K562 (cell line): ENCODE results near the gene HTR2A. TPM values are rescaled to one million over a fixed set of nuclear protein-coding genes. Genes with fewer than 3 reads are reported as not detected.

Experiments used
- ATAC-seq: fragments of 200-7000 bp; cut with Tn5 transposase; 3 replicates; pipeline ENCODE4 v1.9.1; 2020; ENCODE audit warnings: moderate library complexity
- BruUV-seq: library from RNA; stranded (reverse); fragments of 400-500 nt; replicated peaks from 2 replicates; lab custom pipeline; 2021; lab: Mats Ljungman, UMichigan
- CTCF ChIA-PET: fragments of 300-600 bp; formaldehyde crosslinking; extraction: SDS; loops from one replicate; lab custom pipeline; 2021; ENCODE audit warnings: low intra/inter-chr PET ratio; lab: Yijun Ruan, JAX
- POLR2A ChIA-PET: fragments of 300-600, 350-650 bp; sonication (Branson Sonifier 250); formaldehyde crosslinking; extraction: SDS; loops from one replicate; lab custom pipeline; 2021; ENCODE audit warnings: antibody characterized with exemption, inconsistent platforms; lab: Yijun Ruan, JAX
- DNase-seq, 4 experiments: peaks; one replicate each; pipeline versions ENCODE4 v3.0.0 to v3.0.0-alpha.2; 2011 to 2018; ENCODE audit warnings: low spot score in 3 of 4, mixed read lengths in 3 of 4; ENCODE audit errors: extremely low read depth in 1 of 4
- FAIRE-seq: peaks from 2 replicates; lab custom pipeline; 2011; peaks lifted over from hg19 to GRCh38; lab: Jason Lieb, UNC
- H2AFZ ChIP-seq: 2 replicates; pipeline ENCODE4 v1.6.0; 2011; ENCODE audit warnings: low read depth, low read length, control low read depth, inconsistent platforms
- H3K27ac ChIP-seq: fragments of 200-600 bp; 3 replicates; pipeline ENCODE4 v1.8.0; 2011; ENCODE audit warnings: low read depth, mild to moderate bottlenecking, control low read depth, inconsistent platforms, low read length, moderate library complexity, mixed read lengths; ENCODE audit errors: extremely low read depth
- H3K27me3 ChIP-seq, 2 experiments: fragments of 300-600 bp in 1 of 2; 2 replicates in 1 of 2; 3 replicates in 1 of 2; pipeline versions ENCODE4 v1.6.0 to v1.8.0; 2011; ENCODE audit warnings: inconsistent platforms in 2 of 2, low read length in 2 of 2, mild to moderate bottlenecking in 1 of 2, mixed read lengths in 1 of 2, moderate library complexity in 1 of 2; ENCODE audit not compliant: control insufficient read depth in 2 of 2, insufficient read depth in 2 of 2
- H3K36me3 ChIP-seq: fragments of 300-600 bp; 3 replicates; pipeline ENCODE4 v1.8.0; 2011; ENCODE audit warnings: mild to moderate bottlenecking, low read length, inconsistent platforms; ENCODE audit not compliant: control insufficient read depth, insufficient read depth
- H3K4me1 ChIP-seq, 2 experiments: fragments of 200-600 bp in 1 of 2; replicated peaks in 1 of 2; 2 replicates in 1 of 2; 3 replicates in 1 of 2; pipeline versions ENCODE4 v1.5.1 to v1.8.0; 2011; ENCODE audit warnings: inconsistent platforms in 2 of 2, low read length in 2 of 2, mild to moderate bottlenecking in 1 of 2, mixed read lengths in 1 of 2, moderate library complexity in 1 of 2; ENCODE audit not compliant: control insufficient read depth in 2 of 2, insufficient read depth in 2 of 2
- H3K4me2 ChIP-seq: 2 replicates; pipeline ENCODE4 v1.6.1; 2011; ENCODE audit warnings: low read length, control low read depth, inconsistent platforms, mixed read lengths; ENCODE audit not compliant: insufficient read depth
- H3K4me3 ChIP-seq: fragments of 200-600 bp; sonication (generic), shearing (Covaris generic); 2 replicates; pipeline ENCODE4 v1.5.1; 2016; ENCODE audit warnings: control low read depth, inconsistent platforms
- H3K79me2 ChIP-seq: fragments of 200-600 bp; 3 replicates; pipeline ENCODE4 v1.8.0; 2011; ENCODE audit warnings: low read length, inconsistent platforms; ENCODE audit not compliant: control insufficient read depth, insufficient read depth
- H3K9ac ChIP-seq, 2 experiments: 2 replicates each; pipeline versions ENCODE4 v1.6.0 to v1.6.1; 2011; ENCODE audit warnings: low read depth in 2 of 2, low read length in 2 of 2, control low read depth in 1 of 2, inconsistent platforms in 1 of 2, mild to moderate bottlenecking in 1 of 2, mixed read lengths in 1 of 2; ENCODE audit not compliant: insufficient read depth in 1 of 2
- H3K9me1 ChIP-seq: one replicate; pipeline ENCODE4 v1.6.0; 2011; ENCODE audit warnings: inconsistent platforms, mild to moderate bottlenecking, low read length, moderate library complexity; ENCODE audit not compliant: control insufficient read depth, insufficient read depth
- H3K9me3 ChIP-seq: replicated peaks from 2 replicates; pipeline ENCODE4 v1.5.1; 2011; ENCODE audit warnings: low read depth, low read length, inconsistent platforms; ENCODE audit not compliant: control insufficient read depth, insufficient read depth
- H4K20me1 ChIP-seq: replicated peaks from 2 replicates; pipeline ENCODE4 v1.6.1; 2011; ENCODE audit warnings: low read length, inconsistent platforms, mixed read lengths; ENCODE audit not compliant: control insufficient read depth, insufficient read depth
- CBX5 ChIP-seq: IDR thresholded peaks from 2 replicates; pipeline ENCODE4 v1.6.1; 2014; ENCODE audit warnings: low read depth, borderline replicate concordance
- CREB3L1 ChIP-seq: fragments of 450-650 bp; IDR thresholded peaks from 2 replicates; pipeline ENCODE4 v1.6.1; 2014; ENCODE audit warnings: low read depth, mild to moderate bottlenecking, moderate library complexity, borderline replicate concordance
- DACH1 ChIP-seq: fragments of 450-650 bp; IDR thresholded peaks from 2 replicates; pipeline ENCODE4 v1.6.1; 2018; ENCODE audit not compliant: partially characterized antibody
- FOXP1 ChIP-seq: sonication (generic); formaldehyde crosslinking; IDR thresholded peaks from 2 replicates; pipeline ENCODE4 v1.8.0; 2022; ENCODE audit warnings: mild to moderate bottlenecking, missing genetic modification reagents
- GATAD2B ChIP-seq: fragments of 450-650 bp; IDR thresholded peaks from 2 replicates; pipeline ENCODE4 v1.6.1; 2017; ENCODE audit warnings: mild to moderate bottlenecking, borderline replicate concordance
- GTF2E2 ChIP-seq: fragments of 200-800 bp; sonication (Bioruptor generic); IDR thresholded peaks from 2 replicates; pipeline ENCODE4 v1.6.1; 2016; ENCODE audit warnings: missing genetic modification characterization, missing compliant biosample characterization
- JUN ChIP-seq, 2 experiments: sonication (generic) in 1 of 2; formaldehyde crosslinking in 1 of 2; IDR thresholded peaks; 2 replicates each; pipeline versions ENCODE4 v1.6.1 to v1.8.0; 2012 to 2022; ENCODE audit warnings: borderline replicate concordance in 2 of 2, mild to moderate bottlenecking in 2 of 2, improper control_type of control experiment in 1 of 2, low read depth in 1 of 2, low read length in 1 of 2, missing genetic modification reagents in 1 of 2
- MCM3 ChIP-seq: fragments of 450-650 bp; IDR thresholded peaks from 2 replicates; pipeline ENCODE4 v1.6.1; 2016
- MEIS2 ChIP-seq: fragments of 450-650 bp; IDR thresholded peaks from 2 replicates; pipeline ENCODE4 v1.6.1; 2014; ENCODE audit warnings: mild to moderate bottlenecking; ENCODE audit not compliant: partially characterized antibody
- PKNOX1 ChIP-seq: fragments of 450-650 bp; IDR thresholded peaks from 2 replicates; pipeline ENCODE4 v1.6.1; 2016
- SREBF2 ChIP-seq: sonication (generic); formaldehyde crosslinking; IDR thresholded peaks from 2 replicates; pipeline ENCODE4 v1.4.0; 2020; ENCODE audit warnings: mild to moderate bottlenecking, missing genetic modification reagents
- ZC3H11A ChIP-seq: IDR thresholded peaks from 2 replicates; pipeline ENCODE4 v1.6.1; 2012; ENCODE audit warnings: low read depth, low read length, improper control_type of control experiment
- ZKSCAN3 ChIP-seq: fragments of 250-450 bp; sonication (Bioruptor Pico); IDR thresholded peaks from 2 replicates; pipeline ENCODE4 v1.4.0; 2020
- ZNF75A ChIP-seq: fragments of 450-650 bp; formaldehyde crosslinking; IDR thresholded peaks from 2 replicates; pipeline ENCODE4 v1.4.0; 2020; ENCODE audit warnings: mild to moderate bottlenecking
- WGBS: fragments of 100-300 bp; shearing (Covaris generic); methylation state at CpG from one replicate; pipeline ENCODE4 v1.1.6; 2016; ENCODE audit warnings: low coverage, mixed read lengths; ENCODE audit not compliant: insufficient coverage; ENCODE audit errors: missing lambda C conversion rate; 5-methylcytosine and 5-hydroxymethylcytosine counted together
- in situ Hi-C: fragments of 300-500 bp; cut with MboI; formaldehyde crosslinking; loops from 4 replicates; pipeline ENCODE4 v1.15.0; 2018; ENCODE audit warnings: inconsistent platforms, mixed read lengths
- intact Hi-C: fragments of 100-400 bp; cut with micrococcal nuclease; formaldehyde crosslinking; loops from 2 replicates; pipeline ENCODE4 v1.14.2; 2022
- polyA plus RNA-seq, 8 experiments: library from polyadenylated mRNA; depleted of rRNA in 4 of 8; stranded (reverse) in 5 of 8; unstranded in 3 of 8; fragments of >200 nt; fragmentation: Nextera tagmentation in 2 of 8; fragmentation: Illumina TruSeq in 1 of 8; extraction: Ambion mirVana in 2 of 8; extraction: Trizol in 1 of 8; gene quantifications; 2 replicates each; pipeline versions ENCODE4 v1.2.1 to v1.2.3, GENCODE V29; 2011 to 2014; ENCODE audit warnings: inconsistent platforms in 1 of 8, missing spikeins in 1 of 8
- total RNA-seq, 7 experiments: library from RNA; depleted of rRNA in 6 of 7; stranded (reverse); fragments of >200 nt in 6 of 7; fragmentation: Illumina TruSeq in 2 of 7; extraction: Trizol in 2 of 7; gene quantifications; 2 replicates each; pipeline versions ENCODE4 v1.2.1 to v1.2.3, GENCODE V29; 2011 to 2021; ENCODE audit warnings: low replicate concordance in 1 of 7
- TF ChIP-seq, protein P1 (sequence below): IDR thresholded peaks from 2 replicates; pipeline ENCODE4 v1.6.1; 2016; ENCODE audit warnings: missing genetic modification characterization, missing compliant biosample characterization

HTR2A gene
- total and polyA plus RNA-seq, 9 of the 15 experiments (the other 6 are each of a cell fraction or from before 2014, with no cell fraction given): not detected

- no peak for TF ChIP-seq ZNF75A (CRISPR knock-in tag)
These were observed 41.2 kb downstream of the HTR2A start (continued) for GRCh38 chr13:46855664-46856063.

- no peak overlapping the region for H3K27ac ChIP-seq
- H3K9ac ChIP-seq: no peak overlapping the region
- intact Hi-C loops (no loop called here), in situ Hi-C loops (no loop called here)
- FAIRE-seq (no peak), DNase-seq (peak in 1 of 4 experiments; percentile 3), ATAC-seq (no peak)
- no peaks in the 10 kb centered on the region for H3K9me1 ChIP-seq
- 0% methylated on average over 2 of the region's 2 CpGs for WGBS
- CTCF ChIA-PET: no interaction called here
- no peaks in the 10 kb centered on the region for H3K79me2 ChIP-seq
- H4K20me1 ChIP-seq: no peaks in the 10 kb centered on the region
- no peak overlapping the region for H2AFZ ChIP-seq
- no peaks in the 10 kb centered on the region for H3K4me1 ChIP-seq
- POLR2A ChIA-PET: interaction anchor here (0.6 kb wide), 1 partner anchor 25 kb away, joined by 3 read pairs; no protein-coding TSS in a partner anchor
- H3K9me3 ChIP-seq: no peaks in the 10 kb centered on the region
- no peaks in the 10 kb centered on the region for H3K27me3 ChIP-seq
- H3K36me3 ChIP-seq: no peaks in the 10 kb centered on the region
- no peak overlapping the region for H3K4me3 ChIP-seq
- BruUV-seq: no TSS peak
- H3K4me2 ChIP-seq: no peak overlapping the region
- TF ChIP-seq JUN (IDR thresholded peaks at IDR 0.05; ENCODE audit: borderline replicate concordance, low read depth, low read length) (no peak), JUN (CRISPR knock-in tag; IDR thresholded peaks at IDR 0.05; ENCODE audit: borderline replicate concordance) (no peak), CREB3L1 (no peak), ZKSCAN3 (CRISPR knock-in tag) (no peak), FOXP1 (no peak), PKNOX1 (peak; percentile 74), ZC3H11A (no peak), SREBF2 (CRISPR knock-in tag) (no peak), DACH1 (no peak), GTF2E2 (tag) (no peak), CBX5 (no peak), GATAD2B (no peak), MCM3 (no peak), MEIS2 (peak; percentile 76)
- TF ChIP-seq, protein P1, sequence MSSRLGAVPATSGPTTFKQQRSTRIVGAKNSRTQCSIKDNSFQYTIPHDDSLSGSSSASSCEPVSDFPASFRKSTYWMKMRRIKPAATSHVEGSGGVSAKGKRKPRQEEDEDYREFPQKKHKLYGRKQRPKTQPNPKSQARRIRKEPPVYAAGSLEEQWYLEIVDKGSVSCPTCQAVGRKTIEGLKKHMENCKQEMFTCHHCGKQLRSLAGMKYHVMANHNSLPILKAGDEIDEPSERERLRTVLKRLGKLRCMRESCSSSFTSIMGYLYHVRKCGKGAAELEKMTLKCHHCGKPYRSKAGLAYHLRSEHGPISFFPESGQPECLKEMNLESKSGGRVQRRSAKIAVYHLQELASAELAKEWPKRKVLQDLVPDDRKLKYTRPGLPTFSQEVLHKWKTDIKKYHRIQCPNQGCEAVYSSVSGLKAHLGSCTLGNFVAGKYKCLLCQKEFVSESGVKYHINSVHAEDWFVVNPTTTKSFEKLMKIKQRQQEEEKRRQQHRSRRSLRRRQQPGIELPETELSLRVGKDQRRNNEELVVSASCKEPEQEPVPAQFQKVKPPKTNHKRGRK: no peak
These were observed 41.7 kb downstream of the HTR2A start for GRCh38 chr13:46855166-46855565.
